Hepatocyte (in vitro differentiated cells): Measurements from ENCODE around the gene LILRA5.

Experiments
- EZH2 ChIP-seq: fragments of 200-600 bp; sonication (generic); IDR thresholded peaks from 2 replicates; pipeline ENCODE4 v1.6.1; 2016; ENCODE audit warnings: antibody characterized with exemption, mild to moderate bottlenecking, borderline replicate concordance
- TF ChIP-seq, protein P1 (sequence below): fragments of 200-600 bp; sonication (generic); IDR thresholded peaks from 2 replicates; pipeline ENCODE4 v1.5.1; 2016; ENCODE audit warnings: antibody characterized with exemption, mild to moderate bottlenecking; ENCODE audit not compliant: poor library complexity

DNA sequence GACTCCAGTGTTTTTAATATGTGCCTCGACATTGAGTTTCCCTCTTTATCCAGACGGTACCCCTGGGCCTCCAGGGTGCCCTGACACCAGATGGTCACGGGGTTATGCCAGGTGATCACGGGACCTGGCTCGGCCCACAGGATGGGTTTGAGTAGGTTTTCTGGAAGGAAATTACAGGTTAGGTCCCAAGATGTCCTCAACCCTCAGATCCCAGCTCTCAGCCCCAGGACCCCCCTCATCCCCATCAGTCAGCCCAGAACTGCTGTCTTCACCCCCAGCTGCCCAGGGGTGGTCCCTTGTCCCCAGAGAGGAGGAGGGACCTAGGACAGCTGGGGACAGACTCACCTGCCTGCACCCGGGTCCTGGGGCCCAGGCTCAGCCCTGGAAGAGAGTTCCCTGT, 25.6 kb upstream of the LILRA5 start:
- no peak for TF ChIP-seq EZH2
- TF ChIP-seq, protein P1, sequence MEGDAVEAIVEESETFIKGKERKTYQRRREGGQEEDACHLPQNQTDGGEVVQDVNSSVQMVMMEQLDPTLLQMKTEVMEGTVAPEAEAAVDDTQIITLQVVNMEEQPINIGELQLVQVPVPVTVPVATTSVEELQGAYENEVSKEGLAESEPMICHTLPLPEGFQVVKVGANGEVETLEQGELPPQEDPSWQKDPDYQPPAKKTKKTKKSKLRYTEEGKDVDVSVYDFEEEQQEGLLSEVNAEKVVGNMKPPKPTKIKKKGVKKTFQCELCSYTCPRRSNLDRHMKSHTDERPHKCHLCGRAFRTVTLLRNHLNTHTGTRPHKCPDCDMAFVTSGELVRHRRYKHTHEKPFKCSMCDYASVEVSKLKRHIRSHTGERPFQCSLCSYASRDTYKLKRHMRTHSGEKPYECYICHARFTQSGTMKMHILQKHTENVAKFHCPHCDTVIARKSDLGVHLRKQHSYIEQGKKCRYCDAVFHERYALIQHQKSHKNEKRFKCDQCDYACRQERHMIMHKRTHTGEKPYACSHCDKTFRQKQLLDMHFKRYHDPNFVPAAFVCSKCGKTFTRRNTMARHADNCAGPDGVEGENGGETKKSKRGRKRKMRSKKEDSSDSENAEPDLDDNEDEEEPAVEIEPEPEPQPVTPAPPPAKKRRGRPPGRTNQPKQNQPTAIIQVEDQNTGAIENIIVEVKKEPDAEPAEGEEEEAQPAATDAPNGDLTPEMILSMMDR, result no peak
